NB4 (cell line): ENCODE measurements around the gene PDE9A.
A peak's percentile ranks its signal among the peaks of the same experiment; 100 is the strongest.

Source experiments
- DNase-seq: peaks from one replicate; pipeline ENCODE4 v3.0.0; 2010; ENCODE audit warnings: low read depth
- H3K4me3 ChIP-seq: one replicate; pipeline ENCODE4 v1.5.1; 2011; ENCODE audit warnings: mild to moderate bottlenecking, low read depth, low read length, moderate library complexity
- CTCF ChIP-seq: IDR thresholded peaks from one replicate; pipeline ENCODE4 v1.5.1; 2012; ENCODE audit warnings: low read depth, low read length
- MAX ChIP-seq: IDR thresholded peaks from 2 replicates; pipeline ENCODE4 v1.6.1; 2011; ENCODE audit warnings: low read depth, low read length
- MYC ChIP-seq: IDR thresholded peaks from 2 replicates; pipeline ENCODE4 v1.6.1; 2011; ENCODE audit warnings: low read depth, low read length
- POLR2A ChIP-seq: IDR thresholded peaks from 2 replicates; pipeline ENCODE4 v1.6.1; 2011; ENCODE audit warnings: mild to moderate bottlenecking; ENCODE audit not compliant: insufficient read length; ENCODE audit errors: extremely low read depth

The PDE9A gene

GRCh38 chr21:42722153-42722552 lies 68.7 kb downstream of the PDE9A start:
- no peak for TF ChIP-seq POLR2A
- no peak for TF ChIP-seq MAX
- no peak for TF ChIP-seq CTCF
- TF ChIP-seq MYC = no peak
- H3K4me3 ChIP-seq = no peak overlapping the region
- no peak for DNase-seq

GRCh38 chr21:42722808-42723473 lies 69.5 kb downstream of the PDE9A start:
- no peak overlapping the region for H3K4me3 ChIP-seq
- no peak for DNase-seq
- TF ChIP-seq MYC (no peak), MAX (no peak), CTCF (no peak), POLR2A (no peak)

GRCh38 chr21:42724226-42724920 lies 71.0 kb downstream of the PDE9A start:
- DNase-seq = peak; percentile 63
- H3K4me3 ChIP-seq = no peak overlapping the region
- no peak for TF ChIP-seq POLR2A
- no peak for TF ChIP-seq CTCF
- no peak for TF ChIP-seq MAX
- no peak for TF ChIP-seq MYC

- no peak for DNase-seq
- no peak overlapping the region for H3K4me3 ChIP-seq
Observed at GRCh38 chr21:42725416-42725930, 72.1 kb downstream of the PDE9A start.

DNA sequence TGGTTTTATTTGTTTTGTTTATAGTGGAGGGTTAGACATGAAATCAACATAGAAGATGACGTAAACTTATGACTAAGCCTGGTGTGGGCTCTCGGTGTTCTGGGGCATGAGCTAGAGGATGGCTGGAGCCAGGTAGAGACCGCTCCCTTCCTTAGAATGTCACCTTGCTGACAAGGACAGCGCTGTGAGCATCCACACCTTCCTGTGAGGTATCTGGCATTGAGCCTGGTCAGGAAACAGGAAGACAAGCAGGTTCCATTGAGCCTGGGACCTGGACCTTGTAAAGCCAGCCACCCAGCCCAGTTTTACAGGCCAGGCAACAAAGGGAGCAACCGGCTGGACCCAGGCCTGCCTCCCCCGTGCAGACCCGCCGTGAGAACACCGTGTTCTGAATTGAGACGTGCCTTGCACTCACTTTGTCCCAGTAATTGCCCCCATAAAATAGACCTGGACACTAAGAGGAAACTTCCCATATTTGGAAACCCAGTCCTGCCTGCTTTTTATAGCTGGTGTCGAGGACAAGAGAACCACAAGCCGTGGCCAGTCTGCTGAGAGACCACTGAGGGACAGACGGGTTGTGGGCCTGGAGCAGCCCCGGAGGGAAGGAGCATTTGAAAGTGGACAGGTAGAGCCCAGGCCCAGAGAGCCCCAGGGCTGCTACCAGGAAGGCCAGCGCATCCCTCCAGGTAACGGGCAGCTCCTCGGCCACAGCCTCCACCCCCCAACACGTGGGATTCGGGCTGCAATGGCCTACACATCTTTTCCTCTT lies 78.0 kb downstream of the PDE9A start:
- DNase-seq = no peak
- no peak for TF ChIP-seq MYC
- no peak overlapping the region for H3K4me3 ChIP-seq

More at GRCh38 chr21:42725416-42725930, 72.1 kb downstream of the PDE9A start:
- TF ChIP-seq CTCF = no peak

DNA sequence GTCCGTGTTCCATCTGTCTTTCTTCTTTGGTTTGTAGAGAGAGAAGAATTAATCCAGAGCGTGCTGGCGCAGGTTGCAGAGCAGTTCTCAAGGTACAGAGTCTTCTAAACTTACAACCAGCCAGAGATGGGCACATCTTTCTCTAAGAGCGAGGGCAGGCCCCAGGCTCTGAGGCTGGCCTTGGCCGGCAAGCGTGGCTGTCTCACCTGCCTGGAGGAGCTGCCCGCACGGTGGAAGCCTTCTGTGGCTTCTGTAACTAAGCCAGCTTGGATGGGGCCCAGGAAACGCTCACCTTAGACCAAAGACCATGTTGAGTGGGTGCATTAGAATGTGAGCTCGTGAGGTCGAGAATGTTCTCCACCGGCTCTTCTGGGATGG lies 78.6 kb downstream of the PDE9A start:
- DNase-seq = no peak
- no peak overlapping the region for H3K4me3 ChIP-seq
- TF ChIP-seq CTCF = no peak
- TF ChIP-seq MAX = no peak
- no peak for TF ChIP-seq POLR2A
- no peak for TF ChIP-seq MYC
